ENCODE data around the gene SYNGR3. TPM values are rescaled to one million over a fixed set of nuclear protein-coding genes. Genes with fewer than 3 reads are reported as not detected.

SYNGR3 gene
- total RNA-seq, 1 experiment from 2014 or later = 11.9 TPM

- H3K27me3 Mint-ChIP-seq (ENCODE audit: low read depth) = peaks cover 50% of the 10 kb centered on the region
- WGBS (ENCODE audit: extremely low coverage, insufficient read length, low lambda C conversion rate) = no CpG with 5 or more reads among the region's 14 CpGs
Measured at GRCh38 chr16:1985466-1986150, 4.2 kb upstream of the SYNGR3 start.

More at GRCh38 chr16:1985466-1986150, 4.2 kb upstream of the SYNGR3 start:
- Histone ChIP-seq H2BK120ac (ENCODE audit: low read depth, low read length, poor library complexity, severe bottlenecking) (no peak overlapping the region), H3K79me1 (ENCODE audit: insufficient read depth, low read depth, low read length, poor library complexity, severe bottlenecking) (no peaks in the 10 kb centered on the region), H3K27me3 (ENCODE audit: insufficient read depth, low read length) (peaks cover 24% of the 10 kb centered on the region), H3K18ac (ENCODE audit: insufficient read length, low read depth, low read length) (no peak overlapping the region), H3K4me1 (ENCODE audit: insufficient read depth, low read length) (no peaks in the 10 kb centered on the region; the same call in 1 of the 2 replicates), H2AK5ac (ENCODE audit: insufficient read length, low read length) (no peak overlapping the region), H3K4ac (ENCODE audit: low read depth, low read length) (no peak overlapping the region), H2BK15ac (ENCODE audit: low read depth, low read length) (no peak overlapping the region), H2BK20ac (ENCODE audit: low read depth, low read length, poor library complexity, severe bottlenecking) (no peak overlapping the region), H3K79me2 (ENCODE audit: insufficient read depth, low read length) (no peaks in the 10 kb centered on the region; the same call in 1 of the 2 replicates), H3K9me3 (ENCODE audit: control insufficient read depth, low read depth, low read length) (no peaks in the 10 kb centered on the region), H3K9ac (ENCODE audit: extremely low read depth, insufficient read length, low read length) (no peak overlapping the region), H4K20me1 (ENCODE audit: control insufficient read depth, insufficient read depth, insufficient read length) (peaks cover 2% of the 10 kb centered on the region), H3K27ac (ENCODE audit: insufficient read length, low read depth, low read length) (no peak overlapping the region), H3K23me2 (ENCODE audit: insufficient read length, low read depth, low read length, poor library complexity, severe bottlenecking) (peaks cover 23% of the 10 kb centered on the region), H3K4me2 (ENCODE audit: insufficient read depth, insufficient read length, low read length) (no peak overlapping the region), H3K14ac (ENCODE audit: insufficient read depth, low read length) (no peak overlapping the region), H4K8ac (replicated peaks; ENCODE audit: insufficient read length, low read depth, low read length) (no peak overlapping the region), H3K56ac (ENCODE audit: insufficient read length, low read depth, low read length) (no peak overlapping the region), H4K91ac (ENCODE audit: insufficient read length, low read depth, low read length) (no peak overlapping the region), H2AFZ (ENCODE audit: low read length) (no peak overlapping the region), H3K23ac (ENCODE audit: insufficient read length, low read depth, low read length) (no peak overlapping the region), H3T11ph (ENCODE audit: low read length) (no peak overlapping the region), H2BK12ac (ENCODE audit: insufficient read length, low read depth, low read length) (no peak overlapping the region), H4K5ac (ENCODE audit: insufficient read length, low read depth, low read length) (no peak overlapping the region), H2BK5ac (ENCODE audit: insufficient read length, low read length) (no peak overlapping the region)
- TF ChIP-seq, protein P1, sequence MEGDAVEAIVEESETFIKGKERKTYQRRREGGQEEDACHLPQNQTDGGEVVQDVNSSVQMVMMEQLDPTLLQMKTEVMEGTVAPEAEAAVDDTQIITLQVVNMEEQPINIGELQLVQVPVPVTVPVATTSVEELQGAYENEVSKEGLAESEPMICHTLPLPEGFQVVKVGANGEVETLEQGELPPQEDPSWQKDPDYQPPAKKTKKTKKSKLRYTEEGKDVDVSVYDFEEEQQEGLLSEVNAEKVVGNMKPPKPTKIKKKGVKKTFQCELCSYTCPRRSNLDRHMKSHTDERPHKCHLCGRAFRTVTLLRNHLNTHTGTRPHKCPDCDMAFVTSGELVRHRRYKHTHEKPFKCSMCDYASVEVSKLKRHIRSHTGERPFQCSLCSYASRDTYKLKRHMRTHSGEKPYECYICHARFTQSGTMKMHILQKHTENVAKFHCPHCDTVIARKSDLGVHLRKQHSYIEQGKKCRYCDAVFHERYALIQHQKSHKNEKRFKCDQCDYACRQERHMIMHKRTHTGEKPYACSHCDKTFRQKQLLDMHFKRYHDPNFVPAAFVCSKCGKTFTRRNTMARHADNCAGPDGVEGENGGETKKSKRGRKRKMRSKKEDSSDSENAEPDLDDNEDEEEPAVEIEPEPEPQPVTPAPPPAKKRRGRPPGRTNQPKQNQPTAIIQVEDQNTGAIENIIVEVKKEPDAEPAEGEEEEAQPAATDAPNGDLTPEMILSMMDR (conservative IDR thresholded peaks at IDR 0.05) = no peak
- DNase-seq = no peak
- Mint-ChIP-seq H3K4me3 (peak overlapping the region; percentile 85 to 88), H3K36me3 (ENCODE audit: insufficient read depth in 1 of 3, low read depth in 3 of 3) (peaks cover 0 to 20% (median 18%) of the 10 kb centered on the region in 3 experiments), H3K27ac (no peak overlapping the region), H3K4me1 (peaks cover 30 to 34% of the 10 kb centered on the region in 2 experiments), H3K9me3 (no peaks in the 10 kb centered on the region; a peak in 1 of 5 replicates)
